ENCODE results near the gene TPSAB1. TPM values are rescaled to one million over a fixed set of nuclear protein-coding genes. Genes with fewer than 3 reads are reported as not detected.

The TPSAB1 gene
- total and polyA plus RNA-seq, 3 experiments from 2014 or later, result not detected

DNA sequence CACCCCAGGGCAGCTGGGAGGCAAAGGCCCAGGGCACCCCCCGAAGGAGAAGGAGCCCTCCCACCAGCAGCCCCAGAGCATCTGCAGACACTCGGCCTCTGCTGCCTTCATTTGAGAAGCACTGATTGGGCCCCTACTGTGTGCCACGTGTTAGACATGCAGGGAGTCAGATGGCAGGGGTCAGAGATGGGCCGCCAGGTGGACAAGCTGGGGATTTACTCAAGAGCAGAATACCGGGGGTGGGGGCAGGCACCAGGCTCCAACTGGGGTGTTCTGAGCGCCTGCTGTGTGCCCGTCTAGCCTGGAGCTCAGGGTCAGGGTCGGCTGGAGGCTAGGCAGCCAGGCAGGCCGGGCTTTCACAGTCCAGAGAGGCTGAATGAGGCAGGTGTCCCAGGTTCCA is 34.2 kb upstream of the TPSAB1 start:
- H3K4me3 Mint-ChIP-seq, result no peak overlapping the region
- CTCF ChIA-PET, result no interaction called here
- H3K9me3 Mint-ChIP-seq, result no peaks in the 10 kb centered on the region
- POLR2A ChIA-PET, result no interaction called here
- H3K4me3 ChIP-seq (ENCODE audit: low read length), result no peak overlapping the region
- no peaks in the 10 kb centered on the region for H3K36me3 ChIP-seq (ENCODE audit: insufficient read depth, low read length)
- H3K36me3 Mint-ChIP-seq, result no peaks in the 10 kb centered on the region
- H3K27ac ChIP-seq (ENCODE audit: low read depth, low read length), result no peak overlapping the region
- peaks cover 0 to 2% of the 10 kb centered on the region in 2 donors for H3K27me3 Mint-ChIP-seq
- H3K27ac Mint-ChIP-seq, result no peak overlapping the region
- H3K4me1 ChIP-seq (ENCODE audit: insufficient read depth, low read length), result no peaks in the 10 kb centered on the region
- DNase-seq, result no peak
- peaks cover 0 to 4% (median 4%) of the 10 kb centered on the region in 3 donors for H3K4me1 Mint-ChIP-seq
- no peaks in the 10 kb centered on the region for H3K27me3 ChIP-seq (ENCODE audit: insufficient read depth, low read length, poor library complexity, severe bottlenecking)
- no peaks in the 10 kb centered on the region for H3K9me3 ChIP-seq (ENCODE audit: low read length)

DNA sequence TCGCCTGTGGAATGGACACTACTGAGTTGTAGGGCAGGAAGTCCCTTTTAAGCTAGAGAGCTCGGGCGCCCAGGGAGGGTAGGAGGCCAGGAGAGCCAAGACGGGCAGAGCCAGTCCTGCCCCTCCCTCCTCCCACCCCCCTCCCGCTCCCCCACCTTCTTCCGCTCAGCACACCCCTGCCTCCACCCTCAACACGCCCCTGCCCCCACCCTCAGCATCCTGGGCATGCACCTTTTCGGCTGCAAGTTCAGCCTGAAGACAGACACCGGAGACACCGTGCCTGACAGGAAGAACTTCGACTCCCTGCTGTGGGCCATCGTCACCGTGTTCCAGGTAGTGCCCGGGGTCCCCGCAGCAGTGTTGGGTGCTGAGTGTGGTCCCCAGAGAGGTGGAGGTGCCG is 33.7 kb upstream of the TPSAB1 start:
- H3K4me3 Mint-ChIP-seq, result peak overlapping the region in 4 of 7 donors; percentile 27 to 41 (median 36)
- H3K27ac Mint-ChIP-seq, result no peak overlapping the region
- no peaks in the 10 kb centered on the region for H3K4me1 ChIP-seq (ENCODE audit: insufficient read depth, low read length)
- no peak for DNase-seq
- no peak overlapping the region for H3K27ac ChIP-seq (ENCODE audit: low read depth, low read length)
- H3K4me1 Mint-ChIP-seq, result peaks cover 0 to 4% (median 4%) of the 10 kb centered on the region in 3 donors
- ChIA-PET POLR2A (no interaction called here), CTCF (no interaction called here)
- H3K4me3 ChIP-seq (ENCODE audit: low read length), result no peak overlapping the region
- H3K9me3 ChIP-seq (ENCODE audit: low read length), result no peaks in the 10 kb centered on the region
- H3K36me3 Mint-ChIP-seq, result no peaks in the 10 kb centered on the region
- H3K36me3 ChIP-seq (ENCODE audit: insufficient read depth, low read length), result no peaks in the 10 kb centered on the region
- H3K27me3 Mint-ChIP-seq, result peaks cover 0 to 2% of the 10 kb centered on the region in 2 donors
- H3K9me3 Mint-ChIP-seq, result no peaks in the 10 kb centered on the region
- no peaks in the 10 kb centered on the region for H3K27me3 ChIP-seq (ENCODE audit: insufficient read depth, low read length, poor library complexity, severe bottlenecking)

DNA sequence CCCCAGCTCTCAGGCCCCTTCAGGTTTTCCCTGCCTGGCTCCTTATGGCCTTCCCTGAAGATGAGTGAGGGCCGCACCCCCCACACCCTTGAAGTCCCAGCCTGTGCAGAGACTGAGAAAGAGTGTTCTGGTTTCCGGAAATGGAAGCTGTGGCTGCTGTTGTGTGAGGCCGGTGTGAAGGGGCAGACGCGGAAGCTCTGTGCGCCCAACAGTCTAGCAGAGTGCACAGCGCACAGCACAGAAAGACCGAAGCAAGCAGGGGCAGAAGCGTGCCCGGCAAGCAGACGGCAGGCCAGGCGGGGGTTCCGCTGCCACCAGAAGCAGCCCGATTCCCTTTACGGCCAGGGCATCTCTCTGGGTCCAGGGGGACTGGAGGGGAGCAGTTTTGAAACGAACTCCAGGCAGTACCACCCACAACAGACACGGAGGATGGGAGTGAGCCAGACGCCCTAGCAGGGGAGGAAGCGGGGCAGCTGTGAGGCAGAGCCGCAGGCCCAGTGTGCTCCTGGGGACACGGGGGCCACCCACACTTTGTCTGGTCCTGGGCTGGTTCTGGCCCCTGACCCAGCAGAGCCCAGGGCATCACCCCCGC is 32.2 kb upstream of the TPSAB1 start:
- Mint-ChIP-seq H3K27ac (peak overlapping the region in 6 of 8 donors; percentile 35 to 84 (median 70)), H3K4me3 (peak overlapping the region in 6 of 7 donors; percentile 60 to 88 (median 69)), H3K9me3 (no peaks in the 10 kb centered on the region), H3K36me3 (no peaks in the 10 kb centered on the region), H3K4me1 (peaks cover 0 to 4% (median 4%) of the 10 kb centered on the region in 3 donors), H3K27me3 (peaks cover 0 to 2% of the 10 kb centered on the region in 2 donors)
- Histone ChIP-seq H3K27ac (ENCODE audit: low read depth, low read length) (no peak overlapping the region), H3K4me1 (ENCODE audit: insufficient read depth, low read length) (no peaks in the 10 kb centered on the region), H3K27me3 (ENCODE audit: insufficient read depth, low read length, poor library complexity, severe bottlenecking) (no peaks in the 10 kb centered on the region), H3K9me3 (ENCODE audit: low read length) (no peaks in the 10 kb centered on the region), H3K4me3 (ENCODE audit: low read length) (no peak overlapping the region), H3K36me3 (ENCODE audit: insufficient read depth, low read length) (no peaks in the 10 kb centered on the region)
- ChIA-PET CTCF (no interaction called here), POLR2A (no interaction called here)
- DNase-seq, result no peak

DNA sequence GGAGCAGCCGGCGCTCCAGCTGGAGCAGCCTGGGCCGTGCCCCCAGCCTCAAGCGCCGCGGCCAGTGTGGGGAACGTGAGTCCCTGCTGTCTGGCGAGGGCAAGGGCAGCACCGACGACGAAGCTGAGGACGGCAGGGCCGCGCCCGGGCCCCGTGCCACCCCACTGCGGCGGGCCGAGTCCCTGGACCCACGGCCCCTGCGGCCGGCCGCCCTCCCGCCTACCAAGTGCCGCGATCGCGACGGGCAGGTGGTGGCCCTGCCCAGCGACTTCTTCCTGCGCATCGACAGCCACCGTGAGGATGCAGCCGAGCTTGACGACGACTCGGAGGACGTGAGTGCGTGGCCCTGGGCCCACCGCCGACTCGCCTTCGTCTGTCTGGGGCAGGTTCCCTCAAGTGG is 31.4 kb upstream of the TPSAB1 start:
- no peak for DNase-seq
- peaks cover 0 to 4% (median 4%) of the 10 kb centered on the region in 3 donors for H3K4me1 Mint-ChIP-seq
- peaks cover 0 to 2% of the 10 kb centered on the region in 2 donors for H3K27me3 Mint-ChIP-seq
- no peaks in the 10 kb centered on the region for H3K36me3 Mint-ChIP-seq
- H3K9me3 ChIP-seq (ENCODE audit: low read length), result no peaks in the 10 kb centered on the region
- H3K4me3 ChIP-seq (ENCODE audit: low read length), result no peak overlapping the region
- POLR2A ChIA-PET, result no interaction called here
- H3K9me3 Mint-ChIP-seq, result no peaks in the 10 kb centered on the region
- no peaks in the 10 kb centered on the region for H3K27me3 ChIP-seq (ENCODE audit: insufficient read depth, low read length, poor library complexity, severe bottlenecking)
- H3K4me3 Mint-ChIP-seq, result no peak overlapping the region
- CTCF ChIA-PET, result no interaction called here
- H3K27ac ChIP-seq (ENCODE audit: low read depth, low read length), result no peak overlapping the region
- H3K27ac Mint-ChIP-seq, result peak overlapping the region in 1 of 8 donors; percentile 50
- H3K36me3 ChIP-seq (ENCODE audit: insufficient read depth, low read length), result no peaks in the 10 kb centered on the region
- H3K4me1 ChIP-seq (ENCODE audit: insufficient read depth, low read length), result no peaks in the 10 kb centered on the region

DNA sequence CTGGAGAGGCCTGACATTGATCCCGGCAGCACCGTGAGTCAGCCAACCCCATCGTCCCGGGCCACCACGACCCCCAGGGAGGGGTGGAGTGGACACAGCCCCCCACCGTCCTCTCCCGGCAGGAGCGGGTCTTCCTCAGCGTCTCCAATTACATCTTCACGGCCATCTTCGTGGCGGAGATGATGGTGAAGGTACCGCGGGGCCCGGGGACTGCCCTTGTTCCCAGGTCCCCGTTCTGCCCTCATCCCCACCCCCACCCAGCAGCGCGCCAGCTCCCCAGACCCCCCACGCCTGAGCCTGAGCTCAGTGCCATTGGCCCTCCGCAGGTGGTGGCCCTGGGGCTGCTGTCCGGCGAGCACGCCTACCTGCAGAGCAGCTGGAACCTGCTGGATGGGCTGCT is 30.0 kb upstream of the TPSAB1 start:
- no peak overlapping the region for H3K27ac Mint-ChIP-seq
- H3K4me1 Mint-ChIP-seq, result peaks cover 0 to 4% (median 4%) of the 10 kb centered on the region in 3 donors
- H3K27me3 Mint-ChIP-seq, result peaks cover 0 to 2% of the 10 kb centered on the region in 2 donors
- Histone ChIP-seq H3K27ac (ENCODE audit: low read depth, low read length) (no peak overlapping the region), H3K36me3 (ENCODE audit: insufficient read depth, low read length) (no peaks in the 10 kb centered on the region), H3K27me3 (ENCODE audit: insufficient read depth, low read length, poor library complexity, severe bottlenecking) (no peaks in the 10 kb centered on the region), H3K4me1 (ENCODE audit: insufficient read depth, low read length) (no peaks in the 10 kb centered on the region), H3K4me3 (ENCODE audit: low read length) (no peak overlapping the region), H3K9me3 (ENCODE audit: low read length) (no peaks in the 10 kb centered on the region)
- DNase-seq, result no peak
- no peaks in the 10 kb centered on the region for H3K9me3 Mint-ChIP-seq
- H3K36me3 Mint-ChIP-seq, result no peaks in the 10 kb centered on the region
- H3K4me3 Mint-ChIP-seq, result no peak overlapping the region
- ChIA-PET CTCF (no interaction called here), POLR2A (no interaction called here)

DNA sequence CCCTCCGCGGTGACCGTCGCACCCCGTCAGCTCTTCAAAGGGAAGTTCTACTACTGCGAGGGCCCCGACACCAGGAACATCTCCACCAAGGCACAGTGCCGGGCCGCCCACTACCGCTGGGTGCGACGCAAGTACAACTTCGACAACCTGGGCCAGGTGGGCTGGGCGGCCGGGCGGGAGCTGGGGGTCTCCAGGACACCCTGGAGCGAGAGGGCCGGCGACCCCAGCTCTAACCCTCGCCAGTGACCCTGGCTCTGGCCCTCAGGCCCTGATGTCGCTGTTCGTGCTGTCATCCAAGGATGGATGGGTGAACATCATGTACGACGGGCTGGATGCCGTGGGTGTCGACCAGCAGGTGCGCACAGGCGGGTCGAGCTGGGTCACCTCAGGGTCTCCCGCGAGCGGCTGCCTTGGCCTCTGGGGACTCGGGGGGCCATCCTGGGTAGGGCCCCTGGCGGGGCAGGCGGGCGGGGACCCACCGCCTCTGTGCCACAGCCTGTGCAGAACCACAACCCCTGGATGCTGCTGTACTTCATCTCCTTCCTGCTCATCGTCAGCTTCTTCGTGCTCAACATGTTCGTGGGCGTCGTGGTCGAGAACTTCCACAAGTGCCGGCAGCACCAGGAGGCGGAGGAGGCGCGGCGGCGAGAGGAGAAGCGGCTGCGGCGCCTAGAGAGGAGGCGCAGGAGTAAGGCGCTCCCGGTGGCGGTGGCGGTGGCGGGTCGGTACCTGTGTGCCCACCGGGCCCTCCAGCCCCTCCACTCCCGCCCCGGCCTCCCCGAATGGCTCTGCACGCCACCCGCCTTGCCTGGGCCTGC is 28.8 kb upstream of the TPSAB1 start:
- no peaks in the 10 kb centered on the region for H3K9me3 Mint-ChIP-seq
- no peaks in the 10 kb centered on the region for H3K36me3 Mint-ChIP-seq
- Histone ChIP-seq H3K27me3 (ENCODE audit: insufficient read depth, low read length, poor library complexity, severe bottlenecking) (no peaks in the 10 kb centered on the region), H3K9me3 (ENCODE audit: low read length) (no peaks in the 10 kb centered on the region), H3K36me3 (ENCODE audit: insufficient read depth, low read length) (no peaks in the 10 kb centered on the region), H3K27ac (ENCODE audit: low read depth, low read length) (no peak overlapping the region), H3K4me1 (ENCODE audit: insufficient read depth, low read length) (no peaks in the 10 kb centered on the region), H3K4me3 (ENCODE audit: low read length) (no peak overlapping the region)
- peaks cover 0 to 2% of the 10 kb centered on the region in 2 donors for H3K27me3 Mint-ChIP-seq
- ChIA-PET POLR2A (interaction anchor here (0.5 kb wide), 1 partner anchor 171 kb away, joined by 5 read pairs; no protein-coding TSS in a partner anchor), CTCF (no interaction called here)
- DNase-seq, result no peak
- H3K4me1 Mint-ChIP-seq, result peaks cover 0 to 4% (median 4%) of the 10 kb centered on the region in 3 donors
- no peak overlapping the region for H3K4me3 Mint-ChIP-seq
- H3K27ac Mint-ChIP-seq, result no peak overlapping the region

DNA sequence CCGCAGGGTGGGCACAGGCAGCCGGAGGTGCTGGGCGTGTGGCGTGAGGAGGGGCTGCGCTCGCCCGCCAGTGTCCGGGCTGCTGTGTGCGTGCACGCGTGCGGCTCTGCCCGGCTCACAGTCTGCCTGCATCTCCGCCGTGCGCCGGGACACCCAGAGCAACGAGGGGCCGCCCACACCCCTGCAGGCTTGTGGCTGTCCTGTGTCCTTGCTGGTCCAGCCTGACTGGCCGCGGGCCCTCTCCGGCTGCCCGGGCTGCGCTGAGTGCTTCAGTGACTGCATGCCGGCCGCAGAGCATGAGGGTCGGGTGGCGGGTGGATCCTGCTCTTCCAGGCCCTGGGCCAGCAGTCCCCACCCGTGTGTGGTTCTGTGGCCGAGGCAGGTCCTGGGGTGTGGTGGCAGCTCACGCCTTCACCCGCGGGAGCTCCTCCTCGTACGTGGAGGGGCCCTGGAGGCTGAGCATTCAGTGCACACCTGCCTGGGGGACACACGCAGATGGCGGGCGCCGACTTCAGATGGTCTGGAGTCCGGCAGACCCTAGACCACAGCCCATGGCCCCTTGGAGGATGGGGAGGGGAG is 27.8 kb upstream of the TPSAB1 start:
- Mint-ChIP-seq H3K4me1 (peaks cover 0 to 4% (median 4%) of the 10 kb centered on the region in 3 donors), H3K36me3 (no peaks in the 10 kb centered on the region), H3K4me3 (no peak overlapping the region), H3K27ac (no peak overlapping the region), H3K27me3 (peaks cover 0 to 2% of the 10 kb centered on the region in 2 donors), H3K9me3 (no peaks in the 10 kb centered on the region)
- H3K4me1 ChIP-seq (ENCODE audit: insufficient read depth, low read length), result no peaks in the 10 kb centered on the region
- no peak overlapping the region for H3K27ac ChIP-seq (ENCODE audit: low read depth, low read length)
- DNase-seq, result no peak
- no peaks in the 10 kb centered on the region for H3K36me3 ChIP-seq (ENCODE audit: insufficient read depth, low read length)
- H3K9me3 ChIP-seq (ENCODE audit: low read length), result no peaks in the 10 kb centered on the region
- ChIA-PET CTCF (no interaction called here), POLR2A (no interaction called here)
- H3K27me3 ChIP-seq (ENCODE audit: insufficient read depth, low read length, poor library complexity, severe bottlenecking), result no peaks in the 10 kb centered on the region
- no peak overlapping the region for H3K4me3 ChIP-seq (ENCODE audit: low read length)

DNA sequence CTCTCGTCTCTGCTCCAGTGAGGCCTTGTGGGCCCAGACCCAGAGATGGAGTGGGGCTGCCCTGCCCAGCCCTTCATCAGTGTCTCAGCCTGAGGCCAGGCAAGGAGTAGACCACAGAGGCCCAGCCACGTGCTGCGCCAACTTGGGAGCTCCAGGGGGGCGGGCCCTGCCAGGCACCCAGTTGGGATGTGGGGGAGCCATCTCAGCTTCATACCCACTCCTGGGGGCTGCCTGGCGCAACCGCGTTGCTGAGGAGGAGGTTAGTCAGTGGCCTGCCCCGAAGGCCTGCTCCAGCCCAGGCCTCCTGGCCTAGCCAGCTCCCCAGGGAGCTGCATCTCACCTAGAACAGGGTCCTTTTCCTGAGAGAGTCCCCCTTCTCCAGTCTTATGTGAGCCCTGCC is 27.3 kb upstream of the TPSAB1 start:
- no peak overlapping the region for H3K27ac Mint-ChIP-seq
- Histone ChIP-seq H3K27me3 (ENCODE audit: insufficient read depth, low read length, poor library complexity, severe bottlenecking) (no peaks in the 10 kb centered on the region), H3K4me3 (ENCODE audit: low read length) (no peak overlapping the region), H3K27ac (ENCODE audit: low read depth, low read length) (no peak overlapping the region), H3K9me3 (ENCODE audit: low read length) (no peaks in the 10 kb centered on the region), H3K36me3 (ENCODE audit: insufficient read depth, low read length) (no peaks in the 10 kb centered on the region), H3K4me1 (ENCODE audit: insufficient read depth, low read length) (no peaks in the 10 kb centered on the region)
- H3K36me3 Mint-ChIP-seq, result no peaks in the 10 kb centered on the region
- CTCF ChIA-PET, result no interaction called here
- POLR2A ChIA-PET, result no interaction called here
- no peak for DNase-seq
- H3K9me3 Mint-ChIP-seq, result no peaks in the 10 kb centered on the region
- H3K27me3 Mint-ChIP-seq, result peaks cover 0 to 2% of the 10 kb centered on the region in 2 donors
- no peak overlapping the region for H3K4me3 Mint-ChIP-seq
- H3K4me1 Mint-ChIP-seq, result peaks cover 0 to 3% (median 2%) of the 10 kb centered on the region in 3 donors
